Eye (tissue), 1 donor: ENCODE results near the gene APOLD1.
"Not testable (repeated sequence)": the region's sequence is repeated elsewhere in the genome, so short reads cannot be mapped to it uniquely, and the experiment has no call there.

Experiments
- DNase-seq: peaks from one replicate; pipeline ENCODE4 v3.0.0-alpha.2; 2015

APOLD1 gene

GRCh38 chr12:12784911-12785814 lies at the start of gene APOLD1:
TSS of gene APOLD1 (plus strand) at chr12:12785659. CDS start at chr12:12785692, 33 bp downstream.
- DNase-seq: peak; percentile 27

- peak; percentile 58 for DNase-seq
Observed at GRCh38 chr12:12736759-12737676, 48.4 kb upstream of the APOLD1 start.

GRCh38 chr12:12738152-12738551 lies 47.3 kb upstream of the APOLD1 start:
- DNase-seq: not testable (repeated sequence)

GRCh38 chr12:12741660-12742059 lies 43.8 kb upstream of the APOLD1 start:
- DNase-seq: no peak

GRCh38 chr12:12744546-12745305 lies 40.7 kb upstream of the APOLD1 start:
- DNase-seq: no peak

- no peak for DNase-seq
Observed at GRCh38 chr12:12745576-12746211, 39.8 kb upstream of the APOLD1 start.

- DNase-seq: no peak
Observed at GRCh38 chr12:12747278-12747677, 38.2 kb upstream of the APOLD1 start.

GRCh38 chr12:12748044-12748443 lies 37.4 kb upstream of the APOLD1 start:
- DNase-seq: no peak

- no peak for DNase-seq
Observed at GRCh38 chr12:12749433-12749832, 36.0 kb upstream of the APOLD1 start.

GRCh38 chr12:12755923-12756322 lies 29.5 kb upstream of the APOLD1 start:
- no peak for DNase-seq

GRCh38 chr12:12757121-12757520 lies 28.3 kb upstream of the APOLD1 start:
- DNase-seq: no peak

- no peak for DNase-seq
Observed at GRCh38 chr12:12759234-12759915, 26.1 kb upstream of the APOLD1 start.

GRCh38 chr12:12764824-12765223 lies 20.6 kb upstream of the APOLD1 start:
- DNase-seq: no peak

- no peak for DNase-seq
Observed at GRCh38 chr12:12770262-12770661, 15.2 kb upstream of the APOLD1 start.

GRCh38 chr12:12774791-12775190 lies 10.7 kb upstream of the APOLD1 start:
- DNase-seq: no peak

GRCh38 chr12:12776261-12776660 lies 9.2 kb upstream of the APOLD1 start:
- no peak for DNase-seq

- DNase-seq: no peak
Observed at GRCh38 chr12:12777092-12777491, 8.4 kb upstream of the APOLD1 start.

GRCh38 chr12:12779007-12779406 lies 6.5 kb upstream of the APOLD1 start:
- no peak for DNase-seq

GRCh38 chr12:12779529-12779928 lies 5.9 kb upstream of the APOLD1 start:
- DNase-seq: peak; percentile 35

GRCh38 chr12:12784116-12784515 lies 1.3 kb upstream of the APOLD1 start:
- DNase-seq: no peak

- DNase-seq: no peak
Observed at GRCh38 chr12:12786351-12786705, 869 bp downstream of the APOLD1 start.
